Measurements from ENCODE around the gene CTU2.

DNA sequence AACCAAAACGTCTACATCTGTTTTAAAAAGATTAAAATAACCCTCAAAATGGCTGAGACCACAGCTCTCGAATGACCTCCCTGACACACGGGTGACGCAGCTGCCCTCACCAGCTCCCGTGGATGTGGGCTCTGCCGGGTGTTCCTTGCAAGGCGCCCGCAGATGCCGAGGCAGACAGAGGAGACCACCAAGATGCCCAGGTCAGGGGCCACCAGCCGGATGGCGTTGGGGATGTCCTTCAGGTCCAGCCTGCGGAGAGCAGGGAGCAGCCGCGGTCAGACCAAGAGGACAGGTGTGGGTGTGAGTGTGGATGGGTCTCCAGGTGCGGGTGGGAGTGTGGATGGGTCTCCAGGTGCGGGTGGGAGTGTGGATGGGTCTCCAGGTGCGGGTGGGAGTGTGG, 35.1 kb downstream of the CTU2 start:
- TF ChIP-seq MAFK (IDR thresholded peaks at IDR 0.05; ENCODE audit: low read depth, low read length) (no peak), MXI1 (IDR thresholded peaks at IDR 0.05; ENCODE audit: borderline replicate concordance, low read depth, low read length) (no peak), POLR2A (IDR thresholded peaks at IDR 0.05; ENCODE audit: low read depth, low read length) (no peak)
- TF ChIP-seq, protein P1, sequence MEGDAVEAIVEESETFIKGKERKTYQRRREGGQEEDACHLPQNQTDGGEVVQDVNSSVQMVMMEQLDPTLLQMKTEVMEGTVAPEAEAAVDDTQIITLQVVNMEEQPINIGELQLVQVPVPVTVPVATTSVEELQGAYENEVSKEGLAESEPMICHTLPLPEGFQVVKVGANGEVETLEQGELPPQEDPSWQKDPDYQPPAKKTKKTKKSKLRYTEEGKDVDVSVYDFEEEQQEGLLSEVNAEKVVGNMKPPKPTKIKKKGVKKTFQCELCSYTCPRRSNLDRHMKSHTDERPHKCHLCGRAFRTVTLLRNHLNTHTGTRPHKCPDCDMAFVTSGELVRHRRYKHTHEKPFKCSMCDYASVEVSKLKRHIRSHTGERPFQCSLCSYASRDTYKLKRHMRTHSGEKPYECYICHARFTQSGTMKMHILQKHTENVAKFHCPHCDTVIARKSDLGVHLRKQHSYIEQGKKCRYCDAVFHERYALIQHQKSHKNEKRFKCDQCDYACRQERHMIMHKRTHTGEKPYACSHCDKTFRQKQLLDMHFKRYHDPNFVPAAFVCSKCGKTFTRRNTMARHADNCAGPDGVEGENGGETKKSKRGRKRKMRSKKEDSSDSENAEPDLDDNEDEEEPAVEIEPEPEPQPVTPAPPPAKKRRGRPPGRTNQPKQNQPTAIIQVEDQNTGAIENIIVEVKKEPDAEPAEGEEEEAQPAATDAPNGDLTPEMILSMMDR (conservative IDR thresholded peaks at IDR 0.05; ENCODE audit: low read depth, low read length) = no peak

Data from IMR-90 (cell line).